Mucosa of descending colon (tissue), 3 donors: Measurements from ENCODE around the gene DDC. TPM values are rescaled to one million over a fixed set of nuclear protein-coding genes. Genes with fewer than 3 reads are reported as not detected.
"Not testable (repeated sequence)": the region's sequence is repeated elsewhere in the genome, so short reads cannot be mapped to it uniquely, and the experiment has no call there.

ENCODE experiments used
- ATAC-seq: fragments of 200-7000 bp; cut with Tn5 transposase; one replicate; pipeline ENCODE4 v1.9.1; 2020; ENCODE audit warnings: mild to moderate bottlenecking, moderate library complexity
- DNase-seq, 3 donors: peaks; one replicate each; pipeline ENCODE4 v3.0.0-alpha.2; 2020
- H3K36me3 ChIP-seq: fragments of 200-600 bp; one replicate; pipeline ENCODE4 v1.8.0; 2021; ENCODE audit warnings: low read depth, mild to moderate bottlenecking
- H3K4me1 ChIP-seq: fragments of 200-600 bp; one replicate; pipeline ENCODE4 v1.8.0; 2021; ENCODE audit warnings: low read depth, mild to moderate bottlenecking
- H3K4me3 ChIP-seq: fragments of 200-600 bp; one replicate; pipeline ENCODE4 v1.8.0; 2021; ENCODE audit warnings: mild to moderate bottlenecking
- H3K9me3 ChIP-seq: fragments of 200-600 bp; one replicate; pipeline ENCODE4 v1.8.0; 2021; ENCODE audit warnings: mild to moderate bottlenecking
- intact Hi-C, 2 donors: fragments of 100-400 bp; cut with DNase I in 1 of 2; cut with micrococcal nuclease in 1 of 2; formaldehyde crosslinking; loops; one replicate each; pipeline versions ENCODE4 v1.11.0 to v1.11.1; 2022; cut with DNase I, micrococcal nuclease
- total RNA-seq, 3 donors: library from RNA; stranded (reverse); fragmentation: NEBNext Ultra II Directional in 2 of 3; extraction: Animal tissue kit (Norgen Biotek cat#: 25700) in 2 of 3; gene quantifications; one replicate each; pipeline versions ENCODE4 v1.2.1 to v1.2.4, GENCODE V29; 2021 to 2023
- TF ChIP-seq, protein P1 (sequence below): fragments of 200-600 bp; IDR thresholded peaks from one replicate; pipeline ENCODE4 v1.8.0; 2022; ENCODE audit warnings: antibody characterized with exemption, mild to moderate bottlenecking
- donor health status: DM: no; HTN: no; CAD: no; lungs with moderate emphysema.
- donor health status: DM: no; HTN: no; CAD: no.
- donor health status: DM: no; HTN: yes; CAD: no.

Gene DDC
- total RNA-seq, 3 donors from 2014 or later, result 29.6 to 94.5 (median 74.4) TPM

DNA sequence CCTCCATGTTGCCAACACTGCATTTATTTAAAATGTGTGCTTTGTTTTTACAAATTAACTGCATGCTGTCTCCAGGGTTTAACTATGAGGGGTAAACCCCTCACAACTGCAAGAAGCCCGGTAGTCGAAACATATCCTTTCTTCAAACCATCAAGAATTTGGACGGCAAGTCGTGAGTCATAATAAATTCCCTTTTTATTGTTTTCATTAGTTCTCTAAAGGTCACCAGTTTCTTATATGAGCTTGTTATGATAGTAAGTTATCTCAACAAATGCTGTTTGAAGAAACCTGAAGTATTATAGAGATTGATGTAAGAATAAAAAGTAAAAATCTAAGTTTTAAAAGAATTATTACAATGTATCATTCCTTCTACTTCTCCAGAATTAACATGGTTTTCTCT lies 102.8 kb downstream of the DDC start:
- no peaks in the 10 kb centered on the region for H3K36me3 ChIP-seq

DNA sequence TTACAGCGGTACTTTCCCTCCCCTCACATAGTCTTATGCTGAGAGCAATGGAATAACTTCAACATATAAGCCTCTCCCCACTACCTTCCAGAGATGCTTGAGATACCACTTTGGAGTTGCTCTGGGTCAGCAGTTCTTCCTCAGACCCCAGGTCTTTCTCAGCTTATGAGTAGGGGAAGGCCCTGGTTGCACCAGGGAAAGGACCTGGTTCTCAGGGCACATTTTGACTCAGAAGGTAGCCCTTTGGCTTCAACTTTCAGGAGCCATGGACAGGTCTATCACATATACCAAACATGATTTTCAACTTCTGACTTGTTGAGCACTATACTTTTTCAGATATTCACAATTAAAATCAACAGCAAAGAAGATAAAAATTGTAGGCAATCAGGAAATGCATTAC lies 103.5 kb downstream of the DDC start:
- no peaks in the 10 kb centered on the region for H3K9me3 ChIP-seq
- TF ChIP-seq, protein P1, sequence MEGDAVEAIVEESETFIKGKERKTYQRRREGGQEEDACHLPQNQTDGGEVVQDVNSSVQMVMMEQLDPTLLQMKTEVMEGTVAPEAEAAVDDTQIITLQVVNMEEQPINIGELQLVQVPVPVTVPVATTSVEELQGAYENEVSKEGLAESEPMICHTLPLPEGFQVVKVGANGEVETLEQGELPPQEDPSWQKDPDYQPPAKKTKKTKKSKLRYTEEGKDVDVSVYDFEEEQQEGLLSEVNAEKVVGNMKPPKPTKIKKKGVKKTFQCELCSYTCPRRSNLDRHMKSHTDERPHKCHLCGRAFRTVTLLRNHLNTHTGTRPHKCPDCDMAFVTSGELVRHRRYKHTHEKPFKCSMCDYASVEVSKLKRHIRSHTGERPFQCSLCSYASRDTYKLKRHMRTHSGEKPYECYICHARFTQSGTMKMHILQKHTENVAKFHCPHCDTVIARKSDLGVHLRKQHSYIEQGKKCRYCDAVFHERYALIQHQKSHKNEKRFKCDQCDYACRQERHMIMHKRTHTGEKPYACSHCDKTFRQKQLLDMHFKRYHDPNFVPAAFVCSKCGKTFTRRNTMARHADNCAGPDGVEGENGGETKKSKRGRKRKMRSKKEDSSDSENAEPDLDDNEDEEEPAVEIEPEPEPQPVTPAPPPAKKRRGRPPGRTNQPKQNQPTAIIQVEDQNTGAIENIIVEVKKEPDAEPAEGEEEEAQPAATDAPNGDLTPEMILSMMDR, result no peak
- ATAC-seq, result no peak
- intact Hi-C loops, result no loop called here
- no peaks in the 10 kb centered on the region for H3K4me1 ChIP-seq
- no peak overlapping the region for H3K4me3 ChIP-seq
- no peaks in the 10 kb centered on the region for H3K36me3 ChIP-seq
- DNase-seq, result no peak

More for the DNA sequence above, 102.8 kb downstream of the DDC start:
- Histone ChIP-seq H3K4me3 (no peak overlapping the region), H3K9me3 (no peaks in the 10 kb centered on the region), H3K4me1 (no peaks in the 10 kb centered on the region)
- DNase-seq, result no peak
- ATAC-seq, result no peak
- TF ChIP-seq, protein P1, result no peak
- intact Hi-C loops, result no loop called here

DNA sequence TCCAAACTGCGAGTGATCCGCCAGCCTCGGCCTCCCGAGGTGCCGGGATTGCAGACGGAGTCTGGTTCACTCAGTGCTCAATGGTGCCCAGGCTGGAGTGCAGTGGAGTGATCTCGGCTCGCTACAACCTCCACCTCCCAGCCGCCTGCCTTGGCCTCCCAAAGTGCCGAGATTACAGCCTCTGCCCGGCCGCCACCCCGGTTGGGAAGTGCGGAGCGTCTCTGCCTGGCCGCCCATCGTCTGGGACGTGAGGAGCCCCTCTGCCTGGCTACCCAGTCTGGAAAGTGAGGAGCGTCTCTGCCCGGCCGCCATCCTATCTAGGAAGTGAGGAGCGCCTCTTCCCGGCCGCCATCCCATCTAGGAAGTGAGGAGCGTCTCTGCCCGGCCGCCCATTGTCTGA lies 106.0 kb downstream of the DDC start:
- H3K4me1 ChIP-seq, H3K36me3 ChIP-seq, H3K4me3 ChIP-seq, ATAC-seq, intact Hi-C loops, DNase-seq, H3K9me3 ChIP-seq: not testable (repeated sequence)

DNA sequence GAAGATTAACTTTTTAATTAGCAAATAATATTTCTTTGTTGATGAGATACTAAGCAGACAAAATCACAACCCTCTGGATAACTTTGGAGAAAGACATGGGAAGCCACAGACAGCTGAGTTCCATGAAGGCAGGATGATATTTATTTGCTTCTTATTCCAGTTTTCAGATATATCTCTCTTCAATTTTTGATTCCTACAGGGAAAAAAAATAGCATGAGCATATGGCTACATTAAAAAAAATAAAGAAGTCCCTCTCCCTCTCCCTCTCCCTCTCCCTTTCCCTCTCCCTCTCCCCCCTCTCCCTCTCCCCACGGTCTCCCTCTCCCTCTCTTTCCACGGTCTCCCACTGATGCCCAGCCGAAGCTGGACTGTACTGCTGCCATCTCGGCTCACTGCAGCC lies 106.6 kb downstream of the DDC start:
- H3K36me3 ChIP-seq, H3K4me3 ChIP-seq, H3K4me1 ChIP-seq, DNase-seq, H3K9me3 ChIP-seq, ATAC-seq, intact Hi-C loops: not testable (repeated sequence)

DNA sequence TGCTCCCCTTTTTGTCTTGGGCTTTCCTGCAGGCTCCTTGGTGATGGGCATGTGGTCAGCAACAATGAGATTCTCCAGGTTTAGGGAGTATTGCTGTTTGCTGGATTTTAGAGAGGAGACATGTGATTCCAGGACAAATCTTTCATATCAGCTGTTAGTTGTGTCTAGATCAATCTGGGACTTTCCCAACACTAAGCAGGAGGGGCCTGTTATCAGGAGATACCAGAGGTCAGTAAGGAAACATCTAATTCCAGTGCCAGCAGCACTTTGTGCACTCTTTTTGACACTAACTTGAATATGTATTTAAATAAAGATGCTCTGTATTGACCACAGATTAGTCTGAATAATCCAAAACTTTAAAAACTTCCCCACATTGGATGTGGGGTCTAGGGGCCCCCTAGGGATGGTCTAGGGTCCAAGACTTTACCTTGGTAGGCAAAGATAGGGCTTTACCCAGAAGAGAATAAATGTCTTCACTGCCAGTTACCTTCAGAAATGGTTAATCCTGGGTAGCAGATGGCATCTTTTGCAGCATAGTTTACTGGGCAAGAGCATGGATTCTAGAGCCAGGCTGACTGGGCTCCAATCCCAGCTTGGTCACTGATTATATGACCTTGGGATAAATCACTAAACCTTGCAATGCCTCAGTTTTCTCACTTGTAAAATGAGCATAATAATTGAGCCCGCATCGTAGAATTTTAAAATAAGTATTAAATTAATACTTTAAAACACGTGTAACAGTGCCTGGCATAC lies 108.7 kb downstream of the DDC start:
- no peaks in the 10 kb centered on the region for H3K4me1 ChIP-seq
- intact Hi-C loops, result no loop called here
- DNase-seq, result no peak
- no peaks in the 10 kb centered on the region for H3K36me3 ChIP-seq
- TF ChIP-seq, protein P1, result no peak
- no peak for ATAC-seq
- no peaks in the 10 kb centered on the region for H3K9me3 ChIP-seq
- H3K4me3 ChIP-seq, result no peak overlapping the region

DNA sequence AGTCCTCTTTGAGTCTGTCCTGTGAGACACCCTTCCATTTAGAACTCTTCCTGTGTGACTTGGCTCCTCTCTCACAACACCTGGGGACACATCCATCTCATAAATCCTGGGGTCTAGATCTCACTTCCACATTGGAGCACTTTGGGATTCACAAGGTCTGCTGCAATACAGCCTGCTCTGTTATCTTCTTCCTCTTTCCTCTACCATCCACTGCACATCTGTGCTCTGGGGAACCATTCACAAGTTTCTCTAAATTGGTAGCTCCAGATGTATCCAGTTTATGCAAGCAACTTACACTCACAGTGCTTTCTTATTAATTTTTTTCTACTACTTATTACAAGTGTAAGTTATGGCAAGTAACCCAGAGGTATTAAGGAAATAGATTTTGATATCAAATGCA lies 109.5 kb downstream of the DDC start:
- no peaks in the 10 kb centered on the region for H3K36me3 ChIP-seq
- ATAC-seq (no peak), DNase-seq (no peak)
- no peaks in the 10 kb centered on the region for H3K9me3 ChIP-seq
- H3K4me1 ChIP-seq, result no peaks in the 10 kb centered on the region
- TF ChIP-seq, protein P1, result no peak
- H3K4me3 ChIP-seq, result no peak overlapping the region
- intact Hi-C loops, result no loop called here

DNA sequence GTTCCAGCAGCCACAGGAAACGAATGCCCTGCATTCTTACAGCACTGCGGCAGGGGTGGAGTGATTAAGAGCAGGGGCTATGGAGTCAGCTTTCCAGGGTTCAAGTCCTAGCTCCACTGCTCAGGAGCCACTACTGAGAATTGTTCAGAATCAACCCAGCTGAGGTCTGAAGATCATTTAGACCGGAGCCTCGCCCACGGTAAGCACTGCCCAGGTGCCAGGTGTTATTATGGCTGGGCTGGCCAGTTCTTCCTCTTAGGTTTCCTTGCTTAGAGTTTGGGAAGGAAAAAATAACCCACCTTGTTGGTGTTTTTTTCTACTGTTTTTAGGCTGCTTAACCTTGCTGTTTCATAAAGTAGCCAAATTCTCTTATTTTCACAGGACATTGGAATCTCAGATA lies 110.2 kb downstream of the DDC start:
- H3K36me3 ChIP-seq, result no peaks in the 10 kb centered on the region
- no peaks in the 10 kb centered on the region for H3K4me1 ChIP-seq
- DNase-seq (peak in 2 of 3 donors; percentile 35 to 53), ATAC-seq (peak; percentile 57)
- H3K9me3 ChIP-seq, result no peaks in the 10 kb centered on the region
- intact Hi-C loops, result no loop called here
- H3K4me3 ChIP-seq, result no peak overlapping the region
- TF ChIP-seq, protein P1, result no peak
